ENCODE data around the gene THSD8. TPM values are rescaled to one million over a fixed set of nuclear protein-coding genes. Genes with fewer than 3 reads are reported as not detected.

Gene THSD8
- total and polyA plus RNA-seq, 2 of the 8 experiments (the other 6 are each of a cell fraction or from before 2014, with no cell fraction given) = 8.2 to 42.3 TPM

- TF ChIP-seq USF2 (IDR thresholded peaks at IDR 0.05; ENCODE audit: low read length) = peak; percentile 30; the same call in 1 of the 2 replicates
- peak; percentile 75 for TF ChIP-seq POLR2AphosphoS5 (IDR thresholded peaks at IDR 0.05; ENCODE audit: low read depth, low read length)
- no peak for TF ChIP-seq BACH1 (IDR thresholded peaks at IDR 0.05; ENCODE audit: low read length)
- no peak for TF ChIP-seq ATF3 (IDR thresholded peaks at IDR 0.05; ENCODE audit: insufficient read depth, low read depth, low read length)
- no peak for TF ChIP-seq JUND (IDR thresholded peaks at IDR 0.05; ENCODE audit: low read length)
- no peak for TF ChIP-seq SP1 (IDR thresholded peaks at IDR 0.05; ENCODE audit: low read depth, low read length)
- no peak for TF ChIP-seq CBX8 (IDR thresholded peaks at IDR 0.05; ENCODE audit: borderline replicate concordance, low read depth, low read length)
- peak; percentile 64 for TF ChIP-seq CHD2 (IDR thresholded peaks at IDR 0.05; ENCODE audit: low read length)
- TF ChIP-seq CHD1 (IDR thresholded peaks at IDR 0.05; ENCODE audit: low read depth, low read length) = no peak
- peak; percentile 51 for TF ChIP-seq CTBP2 (IDR thresholded peaks at IDR 0.05; ENCODE audit: borderline replicate concordance, insufficient read depth, insufficient read length, low read length)
- no peak for TF ChIP-seq EZH2 (IDR thresholded peaks at IDR 0.05; ENCODE audit: low read depth, low read length, severe bottlenecking)
- TF ChIP-seq RXRA (IDR thresholded peaks at IDR 0.05; ENCODE audit: insufficient read depth, low read depth, low read length) = no peak
- no peak for TF ChIP-seq TCF12 (IDR thresholded peaks at IDR 0.05; ENCODE audit: low read depth, low read length)
- peak; percentile 56; the same call in 1 of the 2 replicates for TF ChIP-seq YY1 (IDR thresholded peaks at IDR 0.05; ENCODE audit: low read depth, low read length)
- TF ChIP-seq RBBP5 (IDR thresholded peaks at IDR 0.05; ENCODE audit: borderline replicate concordance, low read depth, low read length) = no peak; the same call in 1 of the 2 replicates
- peak; percentile 89 for TF ChIP-seq CREB1 (IDR thresholded peaks at IDR 0.05)
- no peak for TF ChIP-seq ZNF274 (IDR thresholded peaks at IDR 0.05; ENCODE audit: borderline replicate concordance, extremely low read depth, low read length)
- TF ChIP-seq CEBPB (IDR thresholded peaks at IDR 0.05; ENCODE audit: low read depth, low read length) = no peak
- 0 out of 2 replicates have a peak, but pooled peaks have one; percentile 73 for TF ChIP-seq PHF8 (conservative IDR thresholded peaks at IDR 0.05; ENCODE audit: low read depth, low read length)
- peak in 1 of 2 experiments; percentile 46; a peak in 2 of 4 replicates for TF ChIP-seq SIN3A (conservative IDR thresholded peaks at IDR 0.05 in 1 of 2, IDR thresholded peaks at IDR 0.05 in 1 of 2; ENCODE audit: low read depth in 1 of 2, low read length in 2 of 2)
- no peak; the same call in none of the 2 replicates for TF ChIP-seq TAF1 (IDR thresholded peaks at IDR 0.05; ENCODE audit: low read depth, low read length)
- no peak for TF ChIP-seq GTF2F1 (IDR thresholded peaks at IDR 0.05; ENCODE audit: borderline replicate concordance, low read depth, low read length)
- TF ChIP-seq ASH2L (IDR thresholded peaks at IDR 0.05; ENCODE audit: low read length) = peak; percentile 73
Observed at GRCh38 chr19:12793290-12794195, 8.3 kb upstream of the THSD8 start (continued).

Measured in H1 (cell line).